ENCODE results near the gene PRKAR1B.

PRKAR1B gene

DNA sequence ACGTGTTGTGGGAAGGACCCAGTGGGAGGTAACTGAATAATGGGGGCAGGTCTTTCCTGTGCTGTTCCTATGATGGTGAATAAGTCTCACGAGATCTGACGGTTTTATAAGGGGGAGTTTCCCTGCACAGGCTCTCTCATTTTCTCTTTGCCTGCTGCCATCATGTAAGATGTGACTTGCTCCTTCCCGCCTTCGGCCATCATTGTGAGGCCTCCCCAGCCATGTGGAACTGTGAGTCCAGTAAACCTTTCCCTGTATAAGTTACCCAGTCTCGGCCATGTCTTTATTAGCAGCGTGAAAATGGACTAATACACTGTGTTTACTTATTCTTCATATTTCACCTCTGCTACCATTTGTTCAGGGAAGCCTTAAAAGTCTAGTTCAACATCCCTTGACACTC lies 2.8 kb downstream of the PRKAR1B start (continued):
- no peak for TF ChIP-seq ATF2 (tag by site-specific recombination; IDR thresholded peaks at IDR 0.05; ENCODE audit: low read depth)
- no peak for TF ChIP-seq ZNF23 (tag by site-specific recombination; IDR thresholded peaks at IDR 0.05; ENCODE audit: borderline replicate concordance)
- TF ChIP-seq, protein P1, sequence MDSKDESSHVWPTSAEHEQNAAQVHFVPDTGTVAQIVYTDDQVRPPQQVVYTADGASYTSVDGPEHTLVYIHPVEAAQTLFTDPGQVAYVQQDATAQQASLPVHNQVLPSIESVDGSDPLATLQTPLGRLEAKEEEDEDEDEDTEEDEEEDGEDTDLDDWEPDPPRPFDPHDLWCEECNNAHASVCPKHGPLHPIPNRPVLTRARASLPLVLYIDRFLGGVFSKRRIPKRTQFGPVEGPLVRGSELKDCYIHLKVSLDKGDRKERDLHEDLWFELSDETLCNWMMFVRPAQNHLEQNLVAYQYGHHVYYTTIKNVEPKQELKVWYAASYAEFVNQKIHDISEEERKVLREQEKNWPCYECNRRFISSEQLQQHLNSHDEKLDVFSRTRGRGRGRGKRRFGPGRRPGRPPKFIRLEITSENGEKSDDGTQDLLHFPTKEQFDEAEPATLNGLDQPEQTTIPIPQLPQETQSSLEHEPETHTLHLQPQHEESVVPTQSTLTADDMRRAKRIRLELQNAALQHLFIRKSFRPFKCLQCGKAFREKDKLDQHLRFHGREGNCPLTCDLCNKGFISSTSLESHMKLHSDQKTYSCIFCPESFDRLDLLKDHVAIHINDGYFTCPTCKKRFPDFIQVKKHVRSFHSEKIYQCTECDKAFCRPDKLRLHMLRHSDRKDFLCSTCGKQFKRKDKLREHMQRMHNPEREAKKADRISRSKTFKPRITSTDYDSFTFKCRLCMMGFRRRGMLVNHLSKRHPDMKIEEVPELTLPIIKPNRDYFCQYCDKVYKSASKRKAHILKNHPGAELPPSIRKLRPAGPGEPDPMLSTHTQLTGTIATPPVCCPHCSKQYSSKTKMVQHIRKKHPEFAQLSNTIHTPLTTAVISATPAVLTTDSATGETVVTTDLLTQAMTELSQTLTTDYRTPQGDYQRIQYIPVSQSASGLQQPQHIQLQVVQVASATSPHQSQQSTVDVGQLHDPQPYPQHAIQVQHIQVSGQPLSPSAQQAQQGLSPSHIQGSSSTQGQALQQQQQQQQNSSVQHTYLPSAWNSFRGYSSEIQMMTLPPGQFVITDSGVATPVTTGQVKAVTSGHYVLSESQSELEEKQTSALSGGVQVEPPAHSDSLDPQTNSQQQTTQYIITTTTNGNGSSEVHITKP (tag by site-specific recombination; IDR thresholded peaks at IDR 0.05): no peak
- TF ChIP-seq SP2 (tag by site-specific recombination; IDR thresholded peaks at IDR 0.05): no peak
- TF ChIP-seq ZNF610 (tag by site-specific recombination; IDR thresholded peaks at IDR 0.05; ENCODE audit: borderline replicate concordance): no peak
- TF ChIP-seq ZNF423 (tag by site-specific recombination; IDR thresholded peaks at IDR 0.05): no peak
- no peak for TF ChIP-seq ZNF621 (tag by site-specific recombination; IDR thresholded peaks at IDR 0.05)
- no peak for TF ChIP-seq PRDM1 (tag by site-specific recombination; IDR thresholded peaks at IDR 0.05)

DNA sequence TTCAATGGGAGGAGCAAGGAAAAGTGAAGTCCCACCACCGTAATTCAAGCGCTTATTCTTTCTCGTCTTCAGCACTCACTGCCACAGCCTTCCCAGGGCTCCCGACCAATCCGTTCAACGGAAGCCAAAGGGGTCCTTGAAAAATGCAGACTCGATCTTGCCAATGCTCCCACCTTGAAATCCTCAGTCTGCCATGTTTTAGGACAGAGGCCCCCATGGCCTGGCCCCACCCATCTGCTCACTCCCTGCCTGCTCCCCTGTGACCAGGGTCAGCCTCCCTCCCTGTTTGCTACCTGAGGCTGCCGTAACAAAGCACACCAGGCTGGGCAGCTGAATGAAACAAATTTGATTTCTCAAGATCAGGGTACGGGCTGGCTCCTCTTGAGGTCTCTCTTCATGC lies 3.5 kb downstream of the PRKAR1B start:
- TF ChIP-seq ZFHX2 (tag by site-specific recombination; conservative IDR thresholded peaks at IDR 0.05) (no peak), ZNF121 (tag by site-specific recombination; IDR thresholded peaks at IDR 0.05) (no peak), PBX3 (CRISPR knock-in tag; IDR thresholded peaks at IDR 0.05) (no peak), ZNF707 (tag by site-specific recombination; IDR thresholded peaks at IDR 0.05) (no peak), KLF7 (tag by site-specific recombination; IDR thresholded peaks at IDR 0.05; ENCODE audit: borderline replicate concordance) (no peak), BCL11A (tag by site-specific recombination; IDR thresholded peaks at IDR 0.05; ENCODE audit: low read depth) (no peak), ZNF747 (tag by site-specific recombination; IDR thresholded peaks at IDR 0.05) (no peak), TRIM28 (IDR thresholded peaks at IDR 0.05; ENCODE audit: borderline replicate concordance, low read length) (no peak), SP2 (tag by site-specific recombination; IDR thresholded peaks at IDR 0.05) (no peak), ZSCAN30 (tag by site-specific recombination; IDR thresholded peaks at IDR 0.05) (no peak), MZF1 (tag by site-specific recombination; IDR thresholded peaks at IDR 0.05; ENCODE audit: borderline replicate concordance) (no peak)
- TF ChIP-seq, protein P2, sequence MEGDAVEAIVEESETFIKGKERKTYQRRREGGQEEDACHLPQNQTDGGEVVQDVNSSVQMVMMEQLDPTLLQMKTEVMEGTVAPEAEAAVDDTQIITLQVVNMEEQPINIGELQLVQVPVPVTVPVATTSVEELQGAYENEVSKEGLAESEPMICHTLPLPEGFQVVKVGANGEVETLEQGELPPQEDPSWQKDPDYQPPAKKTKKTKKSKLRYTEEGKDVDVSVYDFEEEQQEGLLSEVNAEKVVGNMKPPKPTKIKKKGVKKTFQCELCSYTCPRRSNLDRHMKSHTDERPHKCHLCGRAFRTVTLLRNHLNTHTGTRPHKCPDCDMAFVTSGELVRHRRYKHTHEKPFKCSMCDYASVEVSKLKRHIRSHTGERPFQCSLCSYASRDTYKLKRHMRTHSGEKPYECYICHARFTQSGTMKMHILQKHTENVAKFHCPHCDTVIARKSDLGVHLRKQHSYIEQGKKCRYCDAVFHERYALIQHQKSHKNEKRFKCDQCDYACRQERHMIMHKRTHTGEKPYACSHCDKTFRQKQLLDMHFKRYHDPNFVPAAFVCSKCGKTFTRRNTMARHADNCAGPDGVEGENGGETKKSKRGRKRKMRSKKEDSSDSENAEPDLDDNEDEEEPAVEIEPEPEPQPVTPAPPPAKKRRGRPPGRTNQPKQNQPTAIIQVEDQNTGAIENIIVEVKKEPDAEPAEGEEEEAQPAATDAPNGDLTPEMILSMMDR (tag by site-specific recombination; IDR thresholded peaks at IDR 0.05): no peak
- TF ChIP-seq, protein P3, sequence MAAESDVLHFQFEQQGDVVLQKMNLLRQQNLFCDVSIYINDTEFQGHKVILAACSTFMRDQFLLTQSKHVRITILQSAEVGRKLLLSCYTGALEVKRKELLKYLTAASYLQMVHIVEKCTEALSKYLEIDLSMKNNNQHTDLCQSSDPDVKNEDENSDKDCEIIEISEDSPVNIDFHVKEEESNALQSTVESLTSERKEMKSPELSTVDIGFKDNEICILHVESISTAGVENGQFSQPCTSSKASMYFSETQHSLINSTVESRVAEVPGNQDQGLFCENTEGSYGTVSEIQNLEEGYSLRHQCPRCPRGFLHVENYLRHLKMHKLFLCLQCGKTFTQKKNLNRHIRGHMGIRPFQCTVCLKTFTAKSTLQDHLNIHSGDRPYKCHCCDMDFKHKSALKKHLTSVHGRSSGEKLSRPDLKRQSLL (tag by site-specific recombination; IDR thresholded peaks at IDR 0.05): no peak
- Histone ChIP-seq H3K36me3 (ENCODE audit: control insufficient read depth in 2 of 2, insufficient read depth in 1 of 2, low read length in 2 of 2) (peaks cover 0 to 5% of the 10 kb centered on the region in 2 experiments; a peak in 1 of 3 replicates), H3K4me1 (ENCODE audit: control insufficient read depth, insufficient read depth, low read length) (no peaks in the 10 kb centered on the region), H3K4me3 (ENCODE audit: low read depth, low read length) (no peak overlapping the region), H3K27ac (ENCODE audit: extremely low read depth, low read depth, low read length) (no peak overlapping the region), H3K9me3 (ENCODE audit: control insufficient read depth, insufficient read depth, low read depth, low read length) (no peaks in the 10 kb centered on the region)
- ChIA-PET CTCF (interaction anchor here (0.6 kb wide), 1 partner anchor 19 kb away, joined by 3 read pairs; no protein-coding TSS in a partner anchor), POLR2A (no interaction called here)
